GM21390 (cell line): ENCODE data around the gene ZNF107.
"Not testable (repeated sequence)": the region's sequence is repeated elsewhere in the genome, so short reads cannot be mapped to it uniquely, and the experiment has no call there.

Experiments
- ATAC-seq: cut with Tn5 transposase; IDR thresholded peaks from one replicate; pipeline ENCODE4 v1.9.1; 2021; ENCODE audit not compliant: unreplicated experiment

ZNF107 gene

GRCh38 chr7:64642875-64643274 lies 23.1 kb upstream of the ZNF107 start:
- ATAC-seq = no peak

DNA sequence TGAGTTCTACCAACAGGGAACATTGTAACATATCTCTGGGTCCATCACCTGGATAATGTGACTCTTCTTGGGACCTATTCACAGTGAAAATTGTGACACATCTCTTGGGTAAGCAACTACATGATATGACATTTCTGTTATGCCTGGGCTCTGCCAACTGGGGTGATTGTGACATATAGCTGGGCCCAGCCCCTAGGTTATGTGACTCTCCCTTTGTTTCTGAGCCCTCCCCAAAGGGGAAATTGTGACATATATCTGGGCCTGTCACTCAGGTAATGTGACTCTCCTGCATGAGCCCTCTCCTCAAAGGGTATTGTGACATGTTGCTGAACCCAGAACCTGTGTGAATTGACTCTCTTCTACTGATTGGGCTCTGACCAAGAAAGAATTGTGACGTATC lies 22.4 kb upstream of the ZNF107 start:
- no peak for ATAC-seq

- no peak for ATAC-seq
Measured at GRCh38 chr7:64651203-64651602, 14.7 kb upstream of the ZNF107 start.

- no peak for ATAC-seq
Measured at GRCh38 chr7:64651632-64652165, 14.2 kb upstream of the ZNF107 start.

- ATAC-seq = no peak
Measured at GRCh38 chr7:64653721-64654401, 12.1 kb upstream of the ZNF107 start.

DNA sequence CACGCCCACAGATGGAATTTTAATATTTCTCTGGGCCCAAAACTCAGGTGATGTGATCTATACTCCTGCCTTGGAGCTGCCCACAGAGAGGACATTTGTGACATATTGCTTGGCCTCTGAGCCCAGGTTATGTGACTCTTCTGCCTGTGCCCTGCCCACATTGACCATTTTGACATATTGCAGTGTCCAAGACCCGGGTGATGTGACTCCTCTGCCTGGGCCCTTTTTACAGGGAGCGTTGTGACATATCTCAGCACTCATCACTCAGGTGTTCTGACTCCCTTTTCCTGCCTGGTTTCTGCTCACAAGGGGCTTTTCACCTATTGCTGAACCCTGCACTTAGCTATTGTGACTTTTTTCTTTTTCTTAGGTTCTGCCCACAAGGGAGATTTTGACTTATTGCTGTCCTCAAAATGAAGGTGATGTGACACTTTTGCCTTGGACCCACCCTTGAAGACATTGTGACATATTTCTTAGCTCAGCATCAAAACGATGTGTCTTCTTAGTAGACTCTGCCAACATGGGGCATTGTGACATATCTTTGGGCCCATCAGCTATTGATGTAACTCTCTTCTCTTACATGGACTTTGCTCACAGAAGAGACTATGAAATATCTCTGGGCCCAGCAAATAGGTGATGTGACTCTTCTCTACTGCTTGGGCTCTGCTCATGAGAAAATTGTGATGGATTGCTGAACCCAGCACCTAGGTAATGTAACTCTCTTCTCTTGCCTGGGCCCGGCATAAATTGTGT lies 11.0 kb upstream of the ZNF107 start:
- no peak for ATAC-seq

GRCh38 chr7:64655811-64656210 lies 10.1 kb upstream of the ZNF107 start:
- no peak for ATAC-seq

DNA sequence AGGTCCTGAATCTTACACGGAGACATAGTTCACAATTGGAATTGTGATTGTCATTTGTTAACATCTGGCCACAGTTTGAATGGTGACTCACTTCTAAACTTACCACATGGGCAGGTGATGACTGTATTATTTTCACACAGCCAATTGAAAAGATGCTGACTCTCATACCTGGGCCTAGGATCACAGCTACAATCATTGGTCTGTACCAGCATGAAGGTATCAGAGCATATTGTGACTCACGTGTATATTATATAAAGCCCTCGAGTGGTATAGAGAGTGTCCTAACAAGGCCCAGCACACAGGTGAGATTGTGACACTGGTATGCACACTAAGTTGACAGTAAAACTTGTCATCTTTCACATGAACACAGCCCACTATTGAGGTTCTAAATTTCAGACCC lies 9.4 kb upstream of the ZNF107 start:
- no peak for ATAC-seq

- ATAC-seq = not testable (repeated sequence)
Measured at GRCh38 chr7:64662091-64662490, 3.8 kb upstream of the ZNF107 start.

- ATAC-seq = no peak
Measured at GRCh38 chr7:64666663-64667050, 724 bp downstream of the ZNF107 start.

DNA sequence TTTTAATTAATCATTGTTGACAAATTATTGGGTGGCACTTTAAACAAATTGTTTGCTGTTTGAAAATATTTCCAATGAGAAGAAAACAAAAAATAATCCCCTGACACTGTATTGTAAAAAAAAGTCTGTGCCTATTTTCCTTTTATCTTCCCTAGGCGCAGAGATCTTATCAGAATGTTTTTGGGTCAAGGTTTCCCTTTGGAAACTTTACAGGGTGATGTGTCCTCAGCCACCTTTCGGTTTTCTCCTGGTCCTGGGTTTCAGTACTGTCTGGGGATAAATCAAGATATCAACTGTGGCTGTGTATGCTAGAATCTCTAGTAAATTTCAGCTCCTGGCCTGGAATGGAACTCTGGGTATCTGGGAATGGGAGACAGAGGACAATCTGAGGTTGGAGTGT lies 1.4 kb downstream of the ZNF107 start:
- ATAC-seq = no peak

DNA sequence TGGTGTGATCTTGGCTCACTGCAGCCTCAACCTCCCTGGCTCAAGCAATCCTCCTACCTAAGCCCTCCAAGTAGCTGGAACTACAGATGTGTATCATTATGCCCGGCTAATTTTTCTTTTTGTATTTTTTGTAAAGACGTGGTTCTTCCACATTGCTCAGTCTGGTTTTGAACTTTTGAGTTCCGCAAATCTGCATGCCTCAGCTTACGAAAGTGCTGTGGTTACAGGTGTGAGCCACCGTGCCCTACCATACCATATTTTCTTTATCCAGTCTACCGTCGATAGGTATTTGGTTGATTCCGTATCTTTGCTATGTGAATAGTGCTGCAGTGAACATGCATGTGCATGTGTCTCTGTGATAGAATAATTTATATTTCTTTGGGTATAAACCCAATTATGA lies 6.5 kb downstream of the ZNF107 start:
- no peak for ATAC-seq

DNA sequence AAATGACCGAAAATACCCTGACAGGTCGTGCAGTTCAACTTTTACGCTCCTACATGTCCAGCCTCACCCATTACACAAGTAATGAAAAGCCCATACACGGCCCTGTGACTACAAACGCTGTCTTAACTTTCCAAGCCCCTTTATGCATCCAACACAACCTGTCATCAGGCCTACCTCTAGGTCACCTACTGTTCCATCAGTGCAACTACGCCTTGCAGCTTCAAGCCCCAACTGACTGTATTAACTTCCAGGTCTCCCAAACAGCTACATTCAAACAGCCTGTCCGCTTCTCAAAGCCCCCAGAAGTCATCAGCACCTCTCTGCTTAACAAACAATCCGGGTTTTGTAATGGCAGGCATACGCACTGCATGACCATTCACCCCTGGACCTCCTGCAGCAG lies 19.2 kb downstream of the ZNF107 start:
- ATAC-seq = no peak

DNA sequence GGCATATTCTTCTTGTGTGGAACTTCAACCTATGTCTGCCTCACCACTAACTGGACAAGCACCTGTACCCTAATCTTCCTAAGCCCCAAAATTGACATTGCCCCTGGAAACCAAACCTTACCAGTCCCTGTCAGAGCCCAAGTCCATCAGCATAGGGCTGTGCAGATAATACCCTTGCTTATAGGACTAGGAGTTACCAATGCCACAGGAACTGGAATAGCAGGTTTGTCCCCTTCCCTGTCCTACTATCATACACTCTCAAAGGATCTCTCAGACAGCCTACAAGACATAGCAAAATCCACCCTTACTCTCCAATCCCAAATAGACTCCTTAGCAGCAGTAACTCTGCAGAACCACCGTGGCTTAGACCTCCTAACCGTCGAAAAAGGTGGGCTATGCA lies 19.8 kb downstream of the ZNF107 start:
- no peak for ATAC-seq

DNA sequence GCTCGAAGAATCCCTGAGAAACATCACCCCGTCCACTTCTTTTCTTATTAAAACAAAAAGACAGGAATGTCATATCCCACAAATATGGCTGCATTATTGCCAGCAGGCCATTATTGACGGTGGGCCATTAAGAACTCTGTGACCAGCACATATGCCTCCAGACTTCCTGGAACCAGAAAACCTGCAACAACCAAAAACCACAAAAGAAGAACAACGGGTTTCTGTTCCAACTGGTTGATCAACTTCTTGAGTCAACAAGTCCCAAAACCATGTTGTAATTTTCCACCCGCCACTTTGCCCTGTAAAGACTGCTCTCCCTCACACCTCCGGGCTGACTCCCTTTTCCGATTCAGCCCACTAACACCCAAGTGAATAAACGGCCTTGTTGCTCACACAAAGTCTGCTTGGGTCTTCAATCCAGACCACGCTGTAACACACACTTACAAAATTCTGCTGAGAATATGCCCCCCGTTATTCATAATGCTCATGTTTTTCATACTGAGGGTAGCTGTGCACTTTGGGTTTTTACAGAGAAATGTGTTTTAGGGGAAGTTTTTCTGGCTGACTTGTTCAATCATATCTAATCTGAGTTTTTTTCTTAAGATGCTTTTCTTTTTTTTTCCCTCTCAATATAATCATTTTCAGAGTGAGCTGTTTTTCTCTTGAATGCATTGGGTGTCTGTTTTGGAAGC lies 20.7 kb downstream of the ZNF107 start:
- ATAC-seq = no peak

- ATAC-seq = no peak
Measured at GRCh38 chr7:64687249-64687648, 21.3 kb downstream of the ZNF107 start.

- no peak for ATAC-seq
Measured at GRCh38 chr7:64688988-64689387, 23.1 kb downstream of the ZNF107 start.

DNA sequence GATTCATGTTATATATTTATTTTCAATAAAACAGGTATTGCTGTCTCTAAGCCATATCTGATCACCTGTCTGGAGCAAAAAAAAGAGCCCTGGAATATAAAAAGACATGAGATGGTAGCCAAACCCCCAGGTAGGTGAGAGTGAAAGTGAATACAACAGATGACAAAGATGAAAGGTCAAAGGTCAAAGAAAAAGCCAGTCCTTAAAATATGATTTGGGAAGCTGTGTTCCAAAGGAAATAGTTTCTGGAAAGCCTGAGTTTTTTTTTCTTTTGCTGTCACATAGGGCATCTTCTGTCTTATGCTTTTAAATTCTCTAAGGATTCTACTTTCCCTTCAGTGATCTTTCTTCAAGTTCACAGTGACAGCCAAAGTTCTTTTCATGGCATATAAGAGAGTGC lies 25.9 kb downstream of the ZNF107 start:
- no peak for ATAC-seq

GRCh38 chr7:64697863-64698262 lies 31.9 kb downstream of the ZNF107 start:
- not testable (repeated sequence) for ATAC-seq

- no peak for ATAC-seq
Measured at GRCh38 chr7:64706625-64707292, 40.8 kb downstream of the ZNF107 start.

- not testable (repeated sequence) for ATAC-seq
Measured at GRCh38 chr7:64717896-64718295, 52.0 kb downstream of the ZNF107 start.
